ENCODE data around the gene SATB1. TPM values are rescaled to one million over a fixed set of nuclear protein-coding genes. Genes with fewer than 3 reads are reported as not detected.

The SATB1 gene
- 3.9 and 11.7 TPM in 2 replicates for total RNA-seq

GRCh38 chr3:18424729-18425640 lies at the start of gene SATB1:
Gene SATB1 (minus strand): TSS chr3:18425339. CDS start chr3:18420967, 4,372 bp downstream.

